Fibroblast of gingiva (primary cell): ENCODE results near the gene PCDHB16.
"Not testable (repeated sequence)": the region's sequence is repeated elsewhere in the genome, so short reads cannot be mapped to it uniquely, and the experiment has no call there.

Source experiments
- DNase-seq: peaks from one replicate; pipeline ENCODE4 v3.0.0-alpha.2; 2011; ENCODE audit warnings: low read depth

The PCDHB16 gene

GRCh38 chr5:141184117-141184855 is 2.1 kb downstream of the PCDHB16 start:
- DNase-seq = not testable (repeated sequence)

GRCh38 chr5:141186897-141187512 is 4.8 kb downstream of the PCDHB16 start, which contains the start of gene PCDHB9:
TSS of gene PCDHB9 (plus strand) at chr5:141187161. CDS start at chr5:141187319, 158 bp downstream.
- no peak for DNase-seq

- not testable (repeated sequence) for DNase-seq
Measured at GRCh38 chr5:141188682-141189081, 6.5 kb downstream of the PCDHB16 start.

- not testable (repeated sequence) for DNase-seq
Measured at GRCh38 chr5:141189131-141189530, 6.9 kb downstream of the PCDHB16 start.

GRCh38 chr5:141192110-141192725 is 10.0 kb downstream of the PCDHB16 start, which contains the start of gene PCDHB10:
TSS of gene PCDHB10 (plus strand) at chr5:141192353. CDS start at chr5:141192553, 200 bp downstream.
- no peak for DNase-seq

GRCh38 chr5:141194332-141194731 is 12.1 kb downstream of the PCDHB16 start:
- DNase-seq = not testable (repeated sequence)

GRCh38 chr5:141196363-141196762 is 14.2 kb downstream of the PCDHB16 start:
- DNase-seq = no peak

- DNase-seq = no peak
Measured at GRCh38 chr5:141199359-141200235, 17.4 kb downstream of the PCDHB16 start, which contains the start of gene PCDHB11. TSS of gene PCDHB11 (plus strand) at chr5:141199627. CDS start at chr5:141199775, 148 bp downstream.

- not testable (repeated sequence) for DNase-seq
Measured at GRCh38 chr5:141201126-141201525, 18.9 kb downstream of the PCDHB16 start.

- DNase-seq = not testable (repeated sequence)
Measured at GRCh38 chr5:141201646-141202045, 19.5 kb downstream of the PCDHB16 start.

- DNase-seq = no peak
Measured at GRCh38 chr5:141208478-141208877, 26.3 kb downstream of the PCDHB16 start, which contains the start of gene PCDHB12. TSS of gene PCDHB12 (plus strand) at chr5:141208719. CDS start at chr5:141208908, 189 bp downstream.

GRCh38 chr5:141210281-141210680 is 28.1 kb downstream of the PCDHB16 start:
- DNase-seq = not testable (repeated sequence)

GRCh38 chr5:141210849-141211248 is 28.7 kb downstream of the PCDHB16 start:
- DNase-seq = not testable (repeated sequence)

GRCh38 chr5:141213656-141214339 is 31.6 kb downstream of the PCDHB16 start, which contains the start of gene PCDHB13:
TSS of gene PCDHB13 (plus strand) at chr5:141213919. CDS start at chr5:141214124, 205 bp downstream.
- not testable (repeated sequence) for DNase-seq

GRCh38 chr5:141214583-141214982 is 32.4 kb downstream of the PCDHB16 start:
- DNase-seq = not testable (repeated sequence)

- not testable (repeated sequence) for DNase-seq
Measured at GRCh38 chr5:141215504-141215903, 33.3 kb downstream of the PCDHB16 start.

- DNase-seq = not testable (repeated sequence)
Measured at GRCh38 chr5:141216035-141216434, 33.8 kb downstream of the PCDHB16 start.

GRCh38 chr5:141223112-141223783 is 41.1 kb downstream of the PCDHB16 start, which contains the start of gene PCDHB14:
TSS of gene PCDHB14 (plus strand) at chr5:141223343. CDS start at chr5:141223506, 163 bp downstream.
- no peak for DNase-seq

GRCh38 chr5:141224844-141225243 is 42.7 kb downstream of the PCDHB16 start:
- DNase-seq = not testable (repeated sequence)

GRCh38 chr5:141225421-141225820 is 43.2 kb downstream of the PCDHB16 start:
- not testable (repeated sequence) for DNase-seq
